AG10803 (cell line): Measurements from ENCODE around the gene EVL.

ENCODE experiments used
- DNase-seq: peaks from one replicate; pipeline ENCODE4 v3.0.0; 2010; ENCODE audit warnings: low read depth
- H3K4me3 ChIP-seq: 2 replicates; pipeline ENCODE4 v1.5.1; 2011; ENCODE audit warnings: mild to moderate bottlenecking, low read length, control low read depth
- CTCF ChIP-seq: conservative IDR thresholded peaks from 2 replicates; pipeline ENCODE4 v1.5.1; 2011; ENCODE audit warnings: mild to moderate bottlenecking, low read length, control low read depth, inconsistent platforms

The EVL gene

GRCh38 chr14:100077441-100077840 lies 12.2 kb downstream of the EVL start:
- no peak for TF ChIP-seq CTCF
- no peak for DNase-seq
- H3K4me3 ChIP-seq, result no peak overlapping the region

- no peak for TF ChIP-seq CTCF
- DNase-seq, result no peak
- no peak overlapping the region for H3K4me3 ChIP-seq
These were observed 13.1 kb downstream of the EVL start for GRCh38 chr14:100078216-100078803.

GRCh38 chr14:100078997-100079725 lies 13.9 kb downstream of the EVL start:
- peak; percentile 84 for DNase-seq
- no peak overlapping the region for H3K4me3 ChIP-seq
- 0 out of 2 replicates have a peak, but pooled peaks have one; percentile 7 for TF ChIP-seq CTCF

- DNase-seq, result no peak
- no peak for TF ChIP-seq CTCF
- H3K4me3 ChIP-seq, result no peak overlapping the region
These were observed 14.4 kb downstream of the EVL start for GRCh38 chr14:100079726-100080005.

GRCh38 chr14:100080206-100080605 lies 15.0 kb downstream of the EVL start:
- DNase-seq, result no peak
- H3K4me3 ChIP-seq, result no peak overlapping the region
- no peak for TF ChIP-seq CTCF

- TF ChIP-seq CTCF, result no peak
- H3K4me3 ChIP-seq, result no peak overlapping the region
- no peak for DNase-seq
These were observed 16.9 kb downstream of the EVL start for GRCh38 chr14:100081997-100082625.

- no peak for DNase-seq
- no peak for TF ChIP-seq CTCF
- H3K4me3 ChIP-seq, result no peak overlapping the region
These were observed 17.5 kb downstream of the EVL start for GRCh38 chr14:100082723-100083122.
